ENCODE measurements around the gene SCAMP3.

DNA sequence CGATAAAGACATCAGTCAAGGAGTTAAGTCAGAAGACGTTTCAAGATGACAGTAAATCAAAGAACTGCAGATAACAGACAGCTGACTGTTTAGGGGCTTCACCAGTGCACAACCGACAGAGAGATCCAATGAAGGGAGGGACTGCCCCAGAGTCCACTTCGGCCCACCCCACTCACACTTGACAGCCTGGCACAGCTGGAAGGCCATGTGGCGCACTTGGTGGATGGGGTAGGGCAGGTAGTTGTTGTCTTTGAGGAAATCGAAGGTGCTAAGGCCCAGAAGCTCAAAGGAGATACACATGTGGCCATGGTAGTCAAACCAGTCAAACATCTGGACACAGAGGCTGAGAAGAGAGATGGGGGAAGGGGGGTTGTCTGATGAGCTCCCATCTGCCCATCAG is 4.4 kb upstream of the SCAMP3 start:
- TF ChIP-seq EZH2 (IDR thresholded peaks at IDR 0.05; ENCODE audit: insufficient read depth, poor library complexity, severe bottlenecking): no peak
- no peak for TF ChIP-seq EZH2phosphoT487 (IDR thresholded peaks at IDR 0.05; ENCODE audit: insufficient read depth, low read depth)
